Pancreas (tissue), 10 donors: ENCODE measurements around the gene ITGAL. TPM values are rescaled to one million over a fixed set of nuclear protein-coding genes. Genes with fewer than 3 reads are reported as not detected.

Experiments used
- ATAC-seq, 4 donors: fragments of 200-7000 bp; cut with Tn5 transposase; one replicate each; pipeline versions ENCODE4 v1.8.0 to v1.9.1; 2020; ENCODE audit warnings: mild to moderate bottlenecking in 4 of 4, moderate library complexity in 4 of 4
- DNase-seq, 6 donors: peaks; one replicate each; pipeline ENCODE4 v3.0.0-alpha.2; 2020
- FAIRE-seq: peaks from 2 replicates; lab custom pipeline; 2012; peaks lifted over from hg19 to GRCh38; lab: Jason Lieb, UNC
- H3K27ac ChIP-seq, 4 donors: fragments of 200-600 bp; sonication (generic); 1 replicate in 3 of 4; 2 replicates in 1 of 4; pipeline versions ENCODE4 v1.5.0 to v1.8.0; 2020
- H3K27me3 ChIP-seq, 4 donors: fragments of 200-600 bp; one replicate each; pipeline ENCODE4 v1.8.0; 2021
- H3K36me3 ChIP-seq, 3 donors: fragments of 200-600 bp; sonication (generic) in 1 of 3; one replicate each; pipeline versions ENCODE4 v1.5.0 to v1.8.0; 2020 to 2021
- H3K4me1 ChIP-seq, 3 donors: fragments of 200-600 bp; one replicate each; pipeline ENCODE4 v1.8.0; 2021
- H3K4me3 ChIP-seq, 4 donors: fragments of 200-600 bp; sonication (generic) in 2 of 4; one replicate each; pipeline versions ENCODE4 v1.5.0 to v1.8.0; 2020 to 2021
- H3K9me3 ChIP-seq, 4 donors: fragments of 200-600 bp; one replicate each; pipeline ENCODE4 v1.8.0; 2021
- WGBS, 2 donors: extraction: QIAGEN DNeasy Blood & Tissue Kit; methylation state at CpG; one replicate each; pipeline ENCODE4 v1.1.7; 2013; 5-methylcytosine and 5-hydroxymethylcytosine counted together
- intact Hi-C, 3 donors: fragments of 100-400 bp; cut with DNase I; formaldehyde crosslinking; loops; one replicate each; pipeline versions ENCODE4 v1.11.1 to v1.14.2; 2022
- polyA plus RNA-seq, 2 donors: library from polyadenylated mRNA; stranded (reverse); fragments of 200-250 nt; gene quantifications; one replicate each; pipeline ENCODE4 v1.2.3, GENCODE V29; 2013
- total RNA-seq, 6 donors: library from RNA; stranded (reverse); fragmentation: NEBNext Ultra II Directional in 4 of 6; extraction: Animal tissue kit (Norgen Biotek cat#: 25700) in 4 of 6; gene quantifications; one replicate each; pipeline versions ENCODE4 v1.2.1 to v1.2.4, GENCODE V29; 2021 to 2023
- TF ChIP-seq, protein P1 (sequence below), 4 donors: fragments of 200-600 bp; sonication (generic) in 3 of 4; IDR thresholded peaks; one replicate each; pipeline versions ENCODE4 v1.5.0 to v1.8.0; 2021; ENCODE audit warnings: antibody characterized with exemption in 4 of 4
- donor health status: healthy with polysubstance abuse.
- donor health status: DM: no; HTN: no; CAD: no; lungs with moderate emphysema.
- donor health status: DM: no; HTN: no; CAD: no.
- donor health status: control.
- donor health status: control.
- donor health status: Bipolar disorder and iron deficiency.
- donor health status: DM: yes; HTN: yes; CAD: no.
- donor health status: DM: no; HTN: no; CAD: no.
- donor health status: DM: no; HTN: no; CAD: no.
- donor health status: DM: yes; HTN: yes; CAD: no.

The ITGAL gene
- total and polyA plus RNA-seq, 8 donors: 0.54 to 9.1 (median 1.8) TPM

DNA sequence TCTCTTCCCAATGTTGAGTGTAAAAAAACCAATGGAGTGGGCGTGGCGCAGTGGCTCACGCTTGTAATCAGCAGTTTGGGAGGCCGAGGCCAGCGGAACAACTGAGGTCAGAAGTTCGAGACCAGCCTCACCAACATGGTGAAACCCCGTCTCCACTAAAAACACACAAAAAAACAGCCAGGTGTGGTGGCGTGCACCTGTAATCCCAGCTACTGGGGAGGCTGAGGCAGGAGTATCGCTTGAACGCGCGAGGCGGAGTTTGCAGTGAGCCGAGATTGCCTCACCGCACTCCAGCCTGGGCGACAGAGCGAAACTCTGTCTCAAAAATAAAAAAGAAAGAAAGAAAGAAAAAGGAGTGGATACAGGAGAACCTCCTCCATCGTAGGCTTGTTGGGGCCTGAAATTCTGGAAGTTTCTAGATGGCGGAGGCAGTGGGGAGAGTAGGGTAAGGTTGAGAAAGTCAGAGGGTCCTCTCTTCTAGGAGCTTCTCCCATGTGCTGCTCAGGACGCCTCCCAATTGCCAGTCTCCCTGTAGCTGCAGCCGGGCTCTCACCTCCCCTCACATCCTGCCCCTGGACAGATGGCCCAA, 86.3 kb downstream of the ITGAL start:
- intact Hi-C loops: no loop called here
- FAIRE-seq: no peak
- Histone ChIP-seq H3K27me3 (no peaks in the 10 kb centered on the region), H3K36me3 (peaks cover 0 to 16% (median 7%) of the 10 kb centered on the region in 3 donors), H3K4me3 (peak overlapping the region in 2 of 4 donors; percentile 65 to 90), H3K9me3 (no peaks in the 10 kb centered on the region), H3K4me1 (peaks cover 0 to 10% (median 0%) of the 10 kb centered on the region in 3 donors), H3K27ac (peak overlapping the region; percentile 91 to 97 (median 96))
- TF ChIP-seq, protein P1, sequence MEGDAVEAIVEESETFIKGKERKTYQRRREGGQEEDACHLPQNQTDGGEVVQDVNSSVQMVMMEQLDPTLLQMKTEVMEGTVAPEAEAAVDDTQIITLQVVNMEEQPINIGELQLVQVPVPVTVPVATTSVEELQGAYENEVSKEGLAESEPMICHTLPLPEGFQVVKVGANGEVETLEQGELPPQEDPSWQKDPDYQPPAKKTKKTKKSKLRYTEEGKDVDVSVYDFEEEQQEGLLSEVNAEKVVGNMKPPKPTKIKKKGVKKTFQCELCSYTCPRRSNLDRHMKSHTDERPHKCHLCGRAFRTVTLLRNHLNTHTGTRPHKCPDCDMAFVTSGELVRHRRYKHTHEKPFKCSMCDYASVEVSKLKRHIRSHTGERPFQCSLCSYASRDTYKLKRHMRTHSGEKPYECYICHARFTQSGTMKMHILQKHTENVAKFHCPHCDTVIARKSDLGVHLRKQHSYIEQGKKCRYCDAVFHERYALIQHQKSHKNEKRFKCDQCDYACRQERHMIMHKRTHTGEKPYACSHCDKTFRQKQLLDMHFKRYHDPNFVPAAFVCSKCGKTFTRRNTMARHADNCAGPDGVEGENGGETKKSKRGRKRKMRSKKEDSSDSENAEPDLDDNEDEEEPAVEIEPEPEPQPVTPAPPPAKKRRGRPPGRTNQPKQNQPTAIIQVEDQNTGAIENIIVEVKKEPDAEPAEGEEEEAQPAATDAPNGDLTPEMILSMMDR (IDR thresholded peaks at IDR 0.05): no peak
- WGBS, 2 donors: 81 to 82% methylated on average over 21 of the region's 21 CpGs
- DNase-seq: no peak
- peak in 1 of 4 donors; percentile 2 for ATAC-seq

DNA sequence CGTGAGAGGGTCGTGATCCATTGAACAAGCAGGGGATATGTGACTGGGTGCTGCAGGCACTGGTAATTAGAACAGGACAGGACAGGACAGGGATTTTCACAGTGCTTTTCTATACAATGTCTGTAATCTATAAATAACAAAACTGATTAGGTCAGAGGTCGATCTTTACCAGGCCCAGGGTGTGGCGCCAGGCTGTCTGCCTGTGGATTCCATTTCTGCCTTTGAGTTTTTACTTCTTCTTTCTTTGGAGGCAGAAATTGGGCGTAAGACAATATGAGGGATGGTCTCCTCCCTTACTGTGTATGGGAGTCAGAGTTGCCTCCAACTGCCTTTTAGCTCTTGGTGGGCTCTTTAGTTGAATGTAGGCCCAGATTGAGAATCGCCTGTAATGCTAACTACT, 87.1 kb downstream of the ITGAL start:
- DNase-seq: no peak
- TF ChIP-seq, protein P1 (IDR thresholded peaks at IDR 0.05): no peak
- no peaks in the 10 kb centered on the region for H3K27me3 ChIP-seq
- no peaks in the 10 kb centered on the region for H3K9me3 ChIP-seq
- 94% methylated on average over 6 of the region's 6 CpGs for WGBS, 2 donors
- no peak overlapping the region for H3K4me3 ChIP-seq
- no peak for ATAC-seq
- peaks cover 0 to 10% (median 0%) of the 10 kb centered on the region in 3 donors for H3K4me1 ChIP-seq
- intact Hi-C loops: no loop called here
- FAIRE-seq: no peak
- no peak overlapping the region for H3K27ac ChIP-seq
- H3K36me3 ChIP-seq: peaks cover 0 to 11% (median 7%) of the 10 kb centered on the region in 3 donors

DNA sequence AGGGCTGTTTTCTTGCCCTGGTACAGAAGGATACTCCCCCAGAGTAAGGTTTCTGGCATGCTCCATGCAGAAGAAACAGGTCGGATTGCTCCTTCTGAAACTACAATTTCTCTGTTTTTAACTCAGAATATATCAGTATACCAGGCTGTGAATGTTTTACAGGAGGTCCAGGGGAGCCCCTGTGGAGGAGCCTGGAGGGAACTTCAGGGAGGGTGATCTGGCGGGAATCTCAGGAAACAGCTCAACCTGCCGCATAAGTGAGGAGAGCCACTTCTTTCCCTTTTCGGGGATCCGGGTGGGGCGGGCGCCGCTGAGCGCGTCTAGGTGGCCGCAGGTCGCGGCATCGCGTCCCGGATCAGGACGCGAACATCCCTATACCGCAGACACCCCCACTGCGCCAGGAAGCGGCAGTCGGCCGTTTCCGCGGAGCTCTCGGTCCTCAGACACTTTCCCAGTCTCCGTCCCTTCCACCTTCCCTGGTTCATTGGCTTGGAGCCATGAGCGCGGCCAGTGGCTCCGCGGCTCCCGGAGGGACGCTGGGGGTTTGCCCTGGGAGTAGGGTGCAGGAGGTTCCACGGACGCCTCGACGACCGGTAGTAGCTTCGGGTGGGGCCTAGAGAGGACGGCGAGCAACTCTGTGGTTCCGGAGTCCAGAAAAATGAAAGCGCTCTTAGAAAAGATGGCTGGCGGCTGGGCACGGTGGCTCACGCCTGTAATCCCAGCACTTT, 88.7 kb downstream of the ITGAL start:
- H3K27ac ChIP-seq: peak overlapping the region in 2 of 4 donors; percentile 33 to 55

DNA sequence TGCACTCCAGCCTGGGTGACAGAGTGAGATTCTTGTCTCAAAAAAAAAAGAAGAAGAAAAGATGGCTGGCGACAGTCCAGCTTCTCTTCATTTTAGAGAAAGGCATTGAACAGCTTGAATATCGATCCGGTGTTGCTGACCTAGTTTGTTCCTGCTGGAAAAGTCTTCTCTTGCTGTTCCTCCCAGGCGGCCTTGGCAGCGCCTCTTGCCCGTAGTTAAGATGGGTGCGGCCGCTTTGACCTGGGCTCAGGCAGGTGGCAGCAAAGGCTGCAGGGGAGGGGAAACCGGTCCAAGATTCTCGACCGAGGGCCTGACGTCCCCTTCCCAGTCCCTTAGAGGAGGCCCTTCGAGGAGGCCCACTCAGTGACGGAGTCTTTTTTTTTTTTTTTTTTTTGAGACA, 89.5 kb downstream of the ITGAL start:
- H3K27ac ChIP-seq: peak overlapping the region in 1 of 4 donors; percentile 55
- H3K36me3 ChIP-seq: no peaks in the 10 kb centered on the region
- peak overlapping the region in 1 of 4 donors; percentile 41 for H3K4me3 ChIP-seq
- H3K27me3 ChIP-seq: no peaks in the 10 kb centered on the region
- TF ChIP-seq, protein P1 (IDR thresholded peaks at IDR 0.05): no peak
- no peak for ATAC-seq
- H3K9me3 ChIP-seq: no peaks in the 10 kb centered on the region
- no peak for DNase-seq
- peaks cover 0 to 5% (median 0%) of the 10 kb centered on the region in 3 donors for H3K4me1 ChIP-seq
- intact Hi-C loops: no loop called here
- FAIRE-seq: no peak
- WGBS, 2 donors: 81 to 88% methylated on average over 13 to 14 of the region's 14 CpGs

More for the DNA sequence above, 88.7 kb downstream of the ITGAL start:
- peaks cover 0 to 10% (median 0%) of the 10 kb centered on the region in 3 donors for H3K4me1 ChIP-seq
- no peak for FAIRE-seq
- H3K9me3 ChIP-seq: no peaks in the 10 kb centered on the region
- H3K36me3 ChIP-seq: no peaks in the 10 kb centered on the region
- no peak for ATAC-seq
- peak overlapping the region in 2 of 4 donors; percentile 30 to 41 for H3K4me3 ChIP-seq
- H3K27me3 ChIP-seq: no peaks in the 10 kb centered on the region
- DNase-seq: peak in 3 of 6 donors; percentile 41 to 70 (median 50)
- intact Hi-C loops: no loop called here
- TF ChIP-seq, protein P1 (IDR thresholded peaks at IDR 0.05): no peak
- 29 to 32% methylated on average over 46 of the region's 46 CpGs for WGBS, 2 donors
